CD4-positive, alpha-beta T cell treated with Interleukin-21 for 1 hour (primary cell): Measurements from ENCODE around the gene DENND5A.

Experiments
- DNase-seq: peaks from one replicate; pipeline ENCODE4 v3.0.0-alpha.2; 2020

The DENND5A gene

DNA sequence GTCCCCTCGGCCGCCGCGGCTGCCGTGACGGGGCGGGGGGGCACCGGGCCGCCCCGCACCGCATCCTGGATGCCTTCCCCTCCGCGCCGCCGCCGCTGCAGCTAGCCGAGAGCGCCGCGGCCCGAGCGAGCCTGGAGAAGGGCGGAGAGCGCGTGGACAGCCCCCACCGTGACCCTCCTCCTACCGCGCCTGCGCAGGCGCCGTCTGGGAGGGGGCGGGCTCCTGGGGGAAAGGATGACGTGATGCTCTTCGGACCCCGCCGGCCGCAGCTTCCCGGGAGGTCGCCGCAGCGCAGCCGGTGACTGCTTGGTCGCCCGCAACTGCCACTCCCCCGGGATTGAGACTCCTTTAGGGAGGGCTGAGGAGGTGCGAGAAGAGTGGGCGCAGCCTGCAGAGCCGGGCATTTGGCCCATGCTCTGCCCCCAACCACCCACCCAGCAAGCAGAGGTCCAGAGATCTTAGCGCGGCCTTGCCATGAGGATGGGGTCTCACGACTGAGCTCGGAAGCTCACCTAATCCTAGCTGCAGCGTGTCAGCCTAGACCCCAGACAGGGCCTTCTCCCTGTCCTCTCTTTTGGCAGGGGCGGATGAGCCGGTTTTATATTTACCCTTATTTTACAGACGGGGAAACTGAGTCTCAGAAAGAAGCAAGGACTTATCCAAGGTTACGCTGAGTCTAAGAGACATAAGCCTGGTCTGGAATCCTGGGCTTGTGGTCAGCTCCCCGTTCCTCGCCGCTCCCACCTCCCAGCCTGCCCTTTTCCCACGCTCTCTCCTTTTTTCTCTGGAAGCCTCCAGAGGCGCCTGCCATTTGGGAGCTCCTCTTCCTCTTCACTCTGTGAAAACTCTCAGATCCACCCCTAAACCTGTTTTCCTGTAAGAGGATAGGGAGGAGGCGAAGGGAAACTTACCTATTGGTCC is at the start of gene DENND5A:
DENND5A (minus strand) TSS at position 140 of the 921 bp plus-strand sequence. CDS start 281 bp downstream, outside the sequence.
- DNase-seq, result peak; percentile 73

DNA sequence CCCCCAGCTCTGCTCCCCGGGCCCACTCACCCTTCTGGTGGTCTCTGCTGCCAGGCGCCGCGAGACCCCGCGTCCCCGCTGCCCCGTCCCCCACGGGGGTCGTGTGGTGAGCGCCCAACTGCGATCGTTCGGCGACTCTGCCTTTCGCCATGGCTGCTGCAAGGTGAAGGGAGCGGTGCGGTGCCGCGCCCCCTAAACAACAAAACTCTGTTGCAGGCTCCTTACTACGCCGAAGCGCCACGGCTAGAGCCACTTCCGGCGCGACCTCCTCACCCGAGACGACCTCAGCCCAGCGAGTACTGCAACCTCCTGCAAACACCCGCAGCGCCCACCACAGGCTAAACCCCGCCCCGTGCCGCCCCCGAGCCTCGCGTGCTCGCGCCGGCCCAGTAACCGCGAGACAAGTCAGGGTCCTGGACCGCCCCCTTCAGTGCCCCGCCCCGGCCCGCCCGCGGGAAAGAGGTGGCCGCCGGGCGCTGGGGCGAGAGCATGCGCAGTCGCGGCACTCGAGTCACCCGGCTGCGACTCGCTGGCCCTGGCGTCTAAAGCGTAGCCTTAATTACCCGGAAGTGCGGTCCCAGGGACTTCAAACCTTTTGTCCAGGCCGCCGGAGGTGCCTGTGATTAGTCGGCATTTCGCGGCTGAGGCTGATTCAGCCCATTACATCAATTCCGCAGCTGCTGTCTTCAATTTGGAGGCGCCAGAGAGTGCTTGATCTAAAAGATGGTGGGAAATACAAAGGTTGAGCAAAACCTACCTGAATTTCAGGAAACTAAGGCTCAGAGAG is 49.3 kb upstream of the DENND5A start, which contains the start of gene TMEM41B:
TMEM41B (minus strand) TSS at position 303 of the 787 bp plus-strand sequence; CDS start at position 151, 152 bp downstream.
- DNase-seq, result peak; percentile 99

DNA sequence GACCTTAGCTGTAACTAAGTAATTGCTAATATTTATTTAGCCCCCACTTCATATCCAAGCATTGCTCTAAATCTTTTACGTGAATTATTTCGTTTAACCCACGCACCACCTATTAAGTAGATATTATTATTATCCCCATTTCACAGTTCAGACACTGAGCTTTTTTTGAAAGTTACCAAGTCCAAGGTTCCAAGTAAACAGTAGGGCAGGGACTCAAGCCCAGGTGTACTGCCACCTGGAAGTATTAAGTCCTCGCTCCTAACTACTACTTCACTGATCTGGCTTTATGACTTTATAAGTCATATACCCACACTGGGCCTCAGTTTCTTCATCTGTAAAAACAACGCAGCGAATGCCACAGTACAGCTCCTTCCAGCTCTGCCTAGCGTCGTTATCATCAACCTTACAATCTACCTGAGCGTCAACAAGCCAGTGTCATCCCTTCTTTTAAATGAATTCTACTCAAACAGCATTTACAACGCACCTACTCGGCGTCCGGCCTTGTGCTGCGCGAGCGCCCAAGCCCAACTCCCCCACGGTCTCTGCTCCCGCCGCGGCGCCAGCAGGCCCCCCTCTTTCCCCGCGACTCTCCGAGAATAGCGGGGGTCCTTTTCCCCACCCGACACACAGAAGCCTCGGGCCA is 48.6 kb upstream of the DENND5A start:
- DNase-seq, result peak; percentile 26

DNA sequence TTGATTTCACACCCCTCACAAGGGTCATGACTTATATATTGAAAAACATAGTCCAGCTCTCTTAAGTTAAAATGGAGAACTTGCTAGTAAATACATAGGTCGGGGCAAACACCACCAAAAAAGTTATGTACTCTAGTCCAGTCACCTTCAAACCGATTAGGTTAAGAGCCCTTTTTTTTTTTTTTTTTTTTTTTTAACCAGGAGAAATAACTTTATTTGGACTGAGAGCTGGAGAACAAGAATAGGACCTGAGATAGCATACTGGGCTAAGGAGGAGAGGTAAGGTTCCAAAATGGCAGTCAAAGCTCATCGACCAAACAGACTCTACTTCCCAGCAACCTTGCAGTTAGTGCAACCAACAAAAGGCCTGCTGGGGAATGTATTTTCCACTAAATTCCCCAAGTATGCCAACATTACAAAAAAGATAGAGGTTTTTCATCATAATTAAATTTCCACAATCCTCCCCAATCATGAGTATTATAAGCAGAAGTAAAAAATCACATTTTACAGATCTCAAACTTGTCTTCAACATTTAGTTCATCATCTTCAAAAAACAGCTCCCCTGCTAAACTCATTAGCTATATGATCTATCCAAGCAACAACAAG is 45.4 kb upstream of the DENND5A start:
- DNase-seq, result no peak

DNA sequence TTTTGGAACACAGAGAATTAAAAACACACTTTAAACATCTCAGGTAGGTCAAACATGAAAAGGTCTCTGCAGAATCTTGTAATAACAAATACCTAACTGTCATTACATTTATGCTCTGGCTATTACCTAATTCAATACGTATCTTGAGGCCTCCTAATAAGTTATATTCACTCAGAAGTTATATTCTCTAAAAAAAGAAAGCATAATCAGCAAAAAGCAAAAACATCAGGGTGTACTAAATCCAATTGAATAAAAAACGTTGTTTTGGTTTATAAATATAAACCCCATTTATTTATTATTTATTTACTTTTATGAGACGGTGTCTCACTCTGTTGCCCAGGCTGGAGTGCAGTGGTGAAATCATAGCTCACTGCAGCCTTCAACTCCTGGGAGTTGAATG is 39.0 kb upstream of the DENND5A start:
- no peak for DNase-seq

DNA sequence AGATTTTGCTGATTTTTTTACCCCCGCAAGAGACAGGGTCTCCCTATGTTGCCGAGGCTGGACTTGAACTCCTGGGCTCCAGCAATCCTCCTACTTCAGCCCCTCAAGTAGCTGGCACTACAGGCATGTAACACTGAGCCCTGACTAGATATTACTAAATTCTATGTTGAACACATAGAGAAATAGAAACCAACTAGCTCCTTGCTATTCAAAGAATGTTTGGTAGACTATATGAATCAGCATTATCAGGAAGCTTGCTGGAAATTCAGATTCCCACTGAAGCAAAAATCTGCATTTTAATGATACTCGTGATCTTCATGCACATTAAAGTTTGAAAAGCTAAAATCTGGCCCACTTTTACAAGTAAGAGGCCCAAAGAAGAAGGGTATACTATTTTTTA is 37.3 kb upstream of the DENND5A start:
- no peak for DNase-seq

DNA sequence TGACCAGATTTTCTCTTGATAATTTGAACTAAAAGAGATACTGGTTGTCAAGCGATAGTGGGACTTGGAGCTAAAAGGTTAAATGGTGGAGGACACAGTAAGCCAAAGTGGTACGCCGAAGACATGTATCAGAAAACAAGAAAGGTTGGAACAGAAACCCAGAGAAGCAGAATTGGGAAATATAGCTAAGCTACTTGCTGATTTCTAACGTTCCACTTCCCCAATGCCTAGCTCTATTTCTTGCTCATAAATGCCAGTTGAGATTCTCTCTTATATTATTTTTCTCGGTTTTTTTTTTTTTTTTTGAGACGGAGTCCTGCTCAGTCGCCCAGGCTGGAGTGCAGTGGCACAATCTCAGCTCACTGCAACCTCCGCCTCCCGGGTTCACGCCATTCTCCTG is 36.6 kb upstream of the DENND5A start:
- DNase-seq, result no peak

DNA sequence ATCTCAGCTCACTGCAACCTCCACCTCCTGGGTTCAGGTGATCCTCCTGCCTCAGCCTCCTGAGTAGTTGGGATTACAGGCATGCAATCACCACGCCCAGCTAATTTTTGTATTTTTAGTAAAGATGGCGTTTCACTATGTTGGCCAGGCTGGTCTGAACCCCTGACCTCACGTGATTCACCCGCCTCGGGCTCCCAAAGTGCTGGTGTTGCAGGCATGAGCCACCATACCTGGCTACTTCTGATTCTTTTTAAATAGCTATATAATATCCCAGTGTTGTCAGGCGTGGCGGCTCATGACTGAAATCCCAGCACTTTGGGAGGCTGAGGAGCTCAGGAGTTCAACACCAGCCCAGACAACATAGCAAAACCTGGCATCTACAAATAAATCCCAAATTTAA is 28.5 kb upstream of the DENND5A start:
- DNase-seq, result no peak

DNA sequence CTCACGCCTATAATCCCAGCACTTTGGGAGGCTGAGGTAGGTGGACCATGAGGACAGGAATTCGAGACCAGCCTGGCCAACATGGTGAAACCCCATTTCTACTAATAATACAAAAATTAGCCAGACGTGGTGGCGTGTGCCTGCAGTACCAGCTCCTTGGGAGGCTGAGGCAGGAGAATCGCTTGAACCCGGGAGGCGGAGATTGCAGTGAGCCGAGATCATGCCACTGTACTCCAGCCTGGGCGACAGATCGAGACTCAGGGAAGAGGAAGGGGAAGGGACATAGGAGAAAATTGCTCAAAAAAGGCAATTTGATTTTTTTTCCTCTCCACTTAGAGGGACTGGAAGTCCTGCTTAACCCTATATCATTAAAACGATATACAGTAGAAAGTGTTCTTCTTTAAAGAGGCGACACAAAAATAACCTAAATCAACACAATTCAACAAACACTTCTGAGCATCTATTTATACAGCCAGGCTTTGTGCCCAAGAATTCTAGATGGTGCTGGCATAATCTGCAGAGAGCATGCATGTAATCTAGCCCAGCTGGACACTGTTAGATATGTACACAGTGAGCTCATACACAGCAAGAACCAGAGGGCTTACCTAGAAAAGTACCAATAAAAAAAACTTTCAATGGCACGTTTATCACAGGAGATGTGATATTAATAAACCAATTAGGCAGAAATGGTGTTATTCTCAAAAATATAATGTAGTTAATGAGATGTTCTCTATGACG is 20.9 kb upstream of the DENND5A start:
- DNase-seq, result no peak

DNA sequence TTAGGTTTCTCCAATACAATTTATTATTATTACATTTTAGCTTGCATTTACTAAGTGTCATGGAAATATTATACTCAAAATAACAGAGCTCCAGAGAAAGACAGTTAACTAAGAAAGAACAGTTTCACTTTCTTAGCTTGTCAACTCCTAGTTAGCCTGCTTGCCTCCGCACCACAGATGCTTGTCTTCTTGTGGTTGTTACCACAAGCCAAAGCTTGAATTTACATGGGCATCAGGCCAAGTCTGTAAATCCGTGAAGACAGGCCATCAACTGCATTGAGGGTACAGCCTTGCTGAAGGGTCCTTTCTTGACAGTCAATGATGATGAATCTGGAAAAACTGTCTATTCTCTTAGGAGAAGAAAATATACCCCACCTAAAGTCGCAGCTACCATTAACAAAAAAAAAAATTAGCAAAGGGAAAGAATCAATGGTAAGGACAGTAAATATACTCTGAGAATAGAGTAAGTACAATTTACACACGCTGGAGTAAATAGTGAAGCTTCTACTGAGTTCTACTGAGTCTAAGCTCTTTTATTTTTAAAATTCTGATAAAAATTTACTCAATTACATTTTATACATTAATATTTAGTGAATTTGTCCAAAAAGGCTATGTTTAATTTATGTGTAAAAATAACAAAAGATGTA is 15.6 kb upstream of the DENND5A start:
- DNase-seq, result peak; percentile 69

DNA sequence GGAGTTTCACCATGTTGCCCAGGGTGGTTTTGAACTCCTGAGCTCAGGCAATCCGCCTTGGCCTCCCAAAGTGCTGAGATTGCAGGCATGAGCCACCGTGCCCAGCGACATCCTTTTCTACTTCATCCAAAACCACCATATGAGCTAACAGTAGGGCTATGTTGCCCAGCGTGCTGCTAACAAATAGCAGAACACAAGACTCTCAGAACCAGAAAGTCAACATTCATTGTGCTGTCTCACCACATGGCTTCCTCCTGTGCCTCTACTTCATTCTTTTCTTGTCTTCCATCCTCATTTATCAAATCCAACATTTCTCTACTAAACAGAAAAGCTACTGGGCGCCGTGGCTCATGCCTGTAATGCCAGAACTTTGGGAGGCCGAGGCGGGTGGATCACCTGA is 12.0 kb upstream of the DENND5A start:
- no peak for DNase-seq

DNA sequence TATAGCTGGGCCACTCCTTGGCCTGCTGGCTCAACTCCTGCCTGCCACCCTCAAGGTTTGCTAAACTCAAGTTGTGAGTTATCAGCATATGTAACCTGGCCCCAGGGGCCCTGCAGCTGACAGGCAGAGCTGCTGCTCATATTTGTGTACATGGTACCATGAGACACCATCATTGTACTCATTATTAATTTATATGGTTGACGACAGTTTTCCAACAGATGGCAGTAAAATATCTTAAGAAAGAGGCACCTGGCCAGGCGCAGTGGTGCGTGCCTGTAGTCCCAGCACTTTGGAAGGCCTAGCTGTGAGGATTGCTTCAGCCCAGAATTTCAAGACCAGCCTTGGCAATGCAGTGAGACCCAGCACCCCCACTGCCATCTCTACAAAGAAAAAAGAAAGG is 11.4 kb upstream of the DENND5A start:
- no peak for DNase-seq

DNA sequence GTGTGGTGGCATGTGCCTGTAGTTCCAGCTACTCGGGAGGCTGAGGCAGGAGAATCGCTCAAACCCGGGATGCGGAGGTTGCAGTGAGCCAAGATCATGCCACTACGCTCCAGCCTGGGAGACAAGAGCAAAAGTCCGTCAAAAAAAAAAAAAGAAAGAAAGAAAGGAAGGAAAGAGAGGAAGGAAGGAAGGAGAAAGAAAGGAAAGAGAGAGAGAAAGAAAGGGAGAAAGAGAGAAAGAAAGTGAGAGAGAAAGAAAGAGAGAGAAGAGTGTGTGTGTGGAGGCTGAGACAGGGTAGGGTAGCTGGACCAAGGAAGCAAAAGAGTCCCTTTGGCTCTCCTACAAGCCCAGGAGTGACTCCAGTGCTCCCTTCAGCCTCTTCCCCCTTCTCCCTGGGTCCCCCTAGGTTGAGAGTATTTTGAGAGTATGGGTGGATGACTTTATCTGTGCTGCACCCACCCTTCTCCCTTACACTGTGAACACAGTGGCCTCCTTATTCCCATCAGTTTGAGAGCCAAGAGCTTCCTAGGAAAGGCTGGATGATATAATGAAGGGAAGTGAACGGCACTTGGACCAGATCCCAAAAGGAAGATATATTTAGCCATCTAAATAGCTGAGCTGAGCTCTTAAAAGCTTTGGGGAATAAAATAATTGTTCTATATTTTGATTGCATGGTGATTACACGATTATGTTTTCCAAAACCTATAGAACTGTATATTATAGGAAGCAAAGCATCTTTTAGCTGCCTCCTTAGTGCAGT is 9.5 kb upstream of the DENND5A start:
- DNase-seq, result no peak

DNA sequence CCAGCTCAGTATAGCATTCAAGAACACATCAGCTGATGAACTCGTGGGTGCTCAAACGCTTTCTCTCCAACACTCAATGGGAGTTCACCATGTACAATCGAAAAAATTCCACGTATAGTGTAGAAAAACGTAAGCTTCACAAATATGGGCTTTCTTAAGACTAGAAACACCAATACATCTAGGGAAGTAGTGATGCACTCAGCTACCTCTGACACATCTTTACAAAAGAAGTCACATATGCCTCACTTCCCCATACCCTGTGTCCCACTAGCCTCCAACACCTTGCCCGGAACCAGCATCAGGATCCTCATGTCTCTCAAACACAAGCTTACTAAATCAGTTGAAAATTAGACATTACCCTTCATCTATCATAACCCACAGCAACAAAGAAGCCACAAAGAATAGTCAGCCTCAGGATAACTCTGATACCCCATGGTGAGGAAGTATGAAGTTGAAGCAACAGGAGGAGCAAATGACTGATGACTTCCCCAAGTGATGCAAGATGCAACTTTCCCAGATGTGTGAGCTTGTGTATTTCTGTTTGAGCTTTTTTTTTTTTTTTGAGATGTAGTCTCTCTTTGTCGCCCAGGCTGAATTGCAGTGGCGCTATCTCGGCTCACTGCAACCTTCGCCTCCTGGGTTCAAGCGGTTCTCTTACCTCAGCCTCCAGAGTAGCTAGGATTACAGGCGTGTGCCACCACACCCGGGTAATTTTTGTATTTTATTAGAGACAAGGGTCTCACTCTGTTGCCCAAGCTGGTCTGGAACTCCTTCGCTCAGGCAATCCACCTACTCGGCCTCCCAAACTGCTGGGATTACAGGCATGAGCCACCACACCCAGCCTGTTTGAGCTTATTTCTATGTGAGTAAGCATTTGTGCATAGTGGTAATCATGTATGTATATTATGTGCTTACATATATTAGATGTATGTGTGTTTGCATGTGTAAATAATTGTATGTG is 8.5 kb upstream of the DENND5A start:
- no peak for DNase-seq

DNA sequence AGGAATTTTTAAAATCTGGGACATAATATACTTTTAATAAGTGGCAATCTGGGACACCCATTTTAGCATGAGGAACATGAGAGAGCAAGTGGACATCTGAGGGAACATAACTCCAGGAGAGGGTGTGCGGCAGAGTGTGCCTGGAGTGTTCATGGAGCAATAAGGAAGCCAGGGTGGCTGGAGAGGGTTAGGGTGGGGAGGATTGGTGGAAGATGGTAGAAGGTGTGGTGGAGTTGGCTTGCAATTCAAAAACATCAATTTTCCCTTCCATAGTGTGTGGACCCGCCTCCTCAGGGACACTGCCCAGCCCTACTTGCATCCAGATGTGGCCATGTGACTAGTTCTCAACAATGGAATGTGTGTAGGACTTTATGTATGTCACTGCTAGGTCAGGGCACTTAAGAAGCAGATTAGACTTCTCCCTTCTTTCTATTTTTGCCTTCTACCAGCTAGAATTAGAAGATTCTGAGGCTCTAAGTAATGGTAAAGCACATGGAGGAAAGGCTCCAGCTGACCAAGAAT is 4.4 kb upstream of the DENND5A start:
- no peak for DNase-seq

DNA sequence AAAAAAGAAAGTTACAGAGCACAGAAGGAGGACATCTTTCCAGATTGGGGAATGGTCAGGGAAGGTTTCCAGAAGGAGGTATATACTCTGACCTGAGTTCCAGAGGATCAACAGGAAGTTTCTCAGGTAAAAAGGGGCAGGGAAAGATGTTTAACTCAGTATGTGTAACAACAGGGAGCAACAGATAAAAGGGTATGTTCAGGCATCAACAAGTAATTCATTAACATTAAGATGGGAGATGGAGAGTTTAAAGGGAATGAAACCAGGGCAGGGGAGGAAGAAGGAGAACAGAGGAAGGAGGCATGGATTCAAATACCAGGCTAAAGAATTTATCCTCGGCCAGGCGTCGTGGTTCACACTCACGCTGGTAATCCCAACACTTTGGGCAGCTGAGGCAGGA is 2.5 kb upstream of the DENND5A start:
- no peak for DNase-seq

DNA sequence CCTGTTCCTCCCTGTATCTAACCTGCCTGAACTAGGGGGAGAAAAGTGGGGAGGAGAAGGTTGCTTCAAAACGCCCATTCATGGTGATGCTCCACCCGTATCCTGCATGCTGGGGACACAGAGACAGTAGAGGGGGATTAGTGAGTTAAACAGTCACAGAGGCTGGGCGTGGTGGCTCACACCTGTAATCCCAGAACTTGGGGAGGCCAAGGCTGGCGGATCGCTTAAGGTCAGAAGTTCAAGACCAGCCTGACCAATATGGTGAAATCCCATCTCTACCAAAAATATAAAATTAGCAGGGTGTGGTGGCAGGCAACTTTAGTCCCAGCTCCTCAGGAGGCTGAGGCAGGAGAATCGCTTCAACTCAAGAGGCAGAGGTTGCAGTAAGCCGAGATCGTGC is 1.8 kb upstream of the DENND5A start:
- no peak for DNase-seq

DNA sequence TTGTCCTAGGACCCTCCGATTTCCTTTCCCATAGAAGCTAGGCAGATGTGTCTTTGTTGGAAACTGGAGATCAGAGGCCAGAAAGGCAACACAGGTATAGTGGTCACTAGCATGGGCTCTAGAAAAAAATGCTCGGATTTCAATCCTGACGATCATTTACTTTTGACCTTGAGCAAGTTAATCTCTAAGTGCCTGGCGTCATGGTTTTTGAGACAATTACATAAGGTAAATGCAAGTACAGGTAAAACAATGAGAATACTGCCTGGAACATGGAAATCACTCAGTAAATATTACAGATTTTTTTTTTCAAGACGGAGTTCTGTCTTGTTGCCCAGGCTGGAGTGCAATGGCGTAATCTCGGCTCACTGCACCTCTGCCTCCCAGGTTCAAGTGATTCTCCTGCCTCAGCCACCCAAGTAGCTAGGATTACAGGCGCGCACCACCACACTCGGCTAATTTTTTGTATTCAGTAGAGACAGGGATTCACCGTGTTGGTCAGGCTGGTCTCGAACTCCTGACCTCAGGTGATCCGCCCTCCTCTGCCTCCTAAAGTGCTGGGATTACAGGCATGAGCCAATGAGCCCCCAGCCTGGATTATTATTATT is 1.1 kb upstream of the DENND5A start:
- DNase-seq, result no peak
